ENCODE data around the gene SCARB1.

Gene SCARB1

GRCh38 chr12:124750149-124750656, 113.5 kb downstream of the SCARB1 start (continued):
- TF ChIP-seq ZBTB49 (tag by site-specific recombination; IDR thresholded peaks at IDR 0.05; ENCODE audit: low read depth) (no peak), ZNF792 (tag by site-specific recombination; IDR thresholded peaks at IDR 0.05) (no peak), ZNF707 (tag by site-specific recombination; IDR thresholded peaks at IDR 0.05) (no peak), ZNF529 (tag by site-specific recombination; IDR thresholded peaks at IDR 0.05; ENCODE audit: insufficient replicate concordance) (no peak), ZBTB1 (tag by site-specific recombination; IDR thresholded peaks at IDR 0.05) (no peak), ZNF146 (tag by site-specific recombination; IDR thresholded peaks at IDR 0.05) (no peak), ZNF133 (tag by site-specific recombination; IDR thresholded peaks at IDR 0.05) (no peak), ZNF549 (tag by site-specific recombination; IDR thresholded peaks at IDR 0.05) (no peak), ZNF10 (tag by site-specific recombination; IDR thresholded peaks at IDR 0.05) (no peak), GLIS1 (tag by site-specific recombination; IDR thresholded peaks at IDR 0.05) (0 out of 2 replicates have a peak, but pooled peaks have one; percentile 13), ZNF501 (tag by site-specific recombination; IDR thresholded peaks at IDR 0.05) (no peak), ZNF701 (tag by site-specific recombination; IDR thresholded peaks at IDR 0.05) (no peak), MZF1 (tag by site-specific recombination; IDR thresholded peaks at IDR 0.05; ENCODE audit: borderline replicate concordance) (no peak), ZBTB21 (tag by site-specific recombination; IDR thresholded peaks at IDR 0.05) (no peak), ZNF311 (tag by site-specific recombination; IDR thresholded peaks at IDR 0.05; ENCODE audit: borderline replicate concordance) (no peak), ZNF768 (tag by site-specific recombination; IDR thresholded peaks at IDR 0.05) (peak; percentile 73), ZNF114 (tag by site-specific recombination; IDR thresholded peaks at IDR 0.05) (no peak), INSM2 (tag by site-specific recombination; IDR thresholded peaks at IDR 0.05) (no peak), TRIM28 (IDR thresholded peaks at IDR 0.05; ENCODE audit: borderline replicate concordance, low read length) (no peak), ZNF394 (tag by site-specific recombination; IDR thresholded peaks at IDR 0.05; ENCODE audit: borderline replicate concordance) (no peak), ZNF76 (tag by site-specific recombination; IDR thresholded peaks at IDR 0.05; ENCODE audit: borderline replicate concordance, low read depth) (no peak), ZNF404 (tag by site-specific recombination; IDR thresholded peaks at IDR 0.05) (no peak), KLF8 (tag by site-specific recombination; IDR thresholded peaks at IDR 0.05) (no peak), ZIC2 (tag by site-specific recombination; IDR thresholded peaks at IDR 0.05) (peak; percentile 35), YY1 (tag by site-specific recombination; IDR thresholded peaks at IDR 0.05) (no peak), SP2 (tag by site-specific recombination; IDR thresholded peaks at IDR 0.05) (no peak), ZNF350 (tag by site-specific recombination; IDR thresholded peaks at IDR 0.05) (no peak), ZNF658 (tag by site-specific recombination; IDR thresholded peaks at IDR 0.05) (no peak)
- TF ChIP-seq, protein P1, sequence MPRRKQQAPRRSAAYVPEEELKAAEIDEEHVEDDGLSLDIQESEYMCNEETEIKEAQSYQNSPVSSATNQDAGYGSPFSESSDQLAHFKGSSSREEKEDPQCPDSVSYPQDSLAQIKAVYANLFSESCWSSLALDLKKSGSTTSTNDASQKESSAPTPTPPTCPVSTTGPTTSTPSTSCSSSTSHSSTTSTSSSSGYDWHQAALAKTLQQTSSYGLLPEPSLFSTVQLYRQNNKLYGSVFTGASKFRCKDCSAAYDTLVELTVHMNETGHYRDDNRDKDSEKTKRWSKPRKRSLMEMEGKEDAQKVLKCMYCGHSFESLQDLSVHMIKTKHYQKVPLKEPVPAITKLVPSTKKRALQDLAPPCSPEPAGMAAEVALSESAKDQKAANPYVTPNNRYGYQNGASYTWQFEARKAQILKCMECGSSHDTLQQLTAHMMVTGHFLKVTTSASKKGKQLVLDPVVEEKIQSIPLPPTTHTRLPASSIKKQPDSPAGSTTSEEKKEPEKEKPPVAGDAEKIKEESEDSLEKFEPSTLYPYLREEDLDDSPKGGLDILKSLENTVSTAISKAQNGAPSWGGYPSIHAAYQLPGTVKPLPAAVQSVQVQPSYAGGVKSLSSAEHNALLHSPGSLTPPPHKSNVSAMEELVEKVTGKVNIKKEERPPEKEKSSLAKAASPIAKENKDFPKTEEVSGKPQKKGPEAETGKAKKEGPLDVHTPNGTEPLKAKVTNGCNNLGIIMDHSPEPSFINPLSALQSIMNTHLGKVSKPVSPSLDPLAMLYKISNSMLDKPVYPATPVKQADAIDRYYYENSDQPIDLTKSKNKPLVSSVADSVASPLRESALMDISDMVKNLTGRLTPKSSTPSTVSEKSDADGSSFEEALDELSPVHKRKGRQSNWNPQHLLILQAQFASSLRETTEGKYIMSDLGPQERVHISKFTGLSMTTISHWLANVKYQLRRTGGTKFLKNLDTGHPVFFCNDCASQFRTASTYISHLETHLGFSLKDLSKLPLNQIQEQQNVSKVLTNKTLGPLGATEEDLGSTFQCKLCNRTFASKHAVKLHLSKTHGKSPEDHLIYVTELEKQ (tag by site-specific recombination; IDR thresholded peaks at IDR 0.05; ENCODE audit: borderline replicate concordance): no peak
- TF ChIP-seq, protein P2, sequence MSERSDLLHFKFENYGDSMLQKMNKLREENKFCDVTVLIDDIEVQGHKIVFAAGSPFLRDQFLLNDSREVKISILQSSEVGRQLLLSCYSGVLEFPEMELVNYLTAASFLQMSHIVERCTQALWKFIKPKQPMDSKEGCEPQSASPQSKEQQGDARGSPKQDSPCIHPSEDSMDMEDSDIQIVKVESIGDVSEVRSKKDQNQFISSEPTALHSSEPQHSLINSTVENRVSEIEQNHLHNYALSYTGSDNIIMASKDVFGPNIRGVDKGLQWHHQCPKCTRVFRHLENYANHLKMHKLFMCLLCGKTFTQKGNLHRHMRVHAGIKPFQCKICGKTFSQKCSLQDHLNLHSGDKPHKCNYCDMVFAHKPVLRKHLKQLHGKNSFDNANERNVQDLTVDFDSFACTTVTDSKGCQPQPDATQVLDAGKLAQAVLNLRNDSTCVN (tag by site-specific recombination; optimal IDR thresholded peaks at IDR 0.05): no peak
- TF ChIP-seq, protein P3, sequence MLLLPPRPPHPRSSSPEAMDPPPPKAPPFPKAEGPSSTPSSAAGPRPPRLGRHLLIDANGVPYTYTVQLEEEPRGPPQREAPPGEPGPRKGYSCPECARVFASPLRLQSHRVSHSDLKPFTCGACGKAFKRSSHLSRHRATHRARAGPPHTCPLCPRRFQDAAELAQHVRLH (tag by site-specific recombination; IDR thresholded peaks at IDR 0.05): no peak
- TF ChIP-seq, protein P4, sequence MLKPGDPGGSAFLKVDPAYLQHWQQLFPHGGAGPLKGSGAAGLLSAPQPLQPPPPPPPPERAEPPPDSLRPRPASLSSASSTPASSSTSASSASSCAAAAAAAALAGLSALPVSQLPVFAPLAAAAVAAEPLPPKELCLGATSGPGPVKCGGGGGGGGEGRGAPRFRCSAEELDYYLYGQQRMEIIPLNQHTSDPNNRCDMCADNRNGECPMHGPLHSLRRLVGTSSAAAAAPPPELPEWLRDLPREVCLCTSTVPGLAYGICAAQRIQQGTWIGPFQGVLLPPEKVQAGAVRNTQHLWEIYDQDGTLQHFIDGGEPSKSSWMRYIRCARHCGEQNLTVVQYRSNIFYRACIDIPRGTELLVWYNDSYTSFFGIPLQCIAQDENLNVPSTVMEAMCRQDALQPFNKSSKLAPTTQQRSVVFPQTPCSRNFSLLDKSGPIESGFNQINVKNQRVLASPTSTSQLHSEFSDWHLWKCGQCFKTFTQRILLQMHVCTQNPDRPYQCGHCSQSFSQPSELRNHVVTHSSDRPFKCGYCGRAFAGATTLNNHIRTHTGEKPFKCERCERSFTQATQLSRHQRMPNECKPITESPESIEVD (tag by site-specific recombination; IDR thresholded peaks at IDR 0.05): no peak
